Measurements from ENCODE around the gene PACRG. TPM values are rescaled to one million over a fixed set of nuclear protein-coding genes. Genes with fewer than 3 reads are reported as not detected.

The PACRG gene
- total RNA-seq, 2 experiments from 2014 or later: not detected

DNA sequence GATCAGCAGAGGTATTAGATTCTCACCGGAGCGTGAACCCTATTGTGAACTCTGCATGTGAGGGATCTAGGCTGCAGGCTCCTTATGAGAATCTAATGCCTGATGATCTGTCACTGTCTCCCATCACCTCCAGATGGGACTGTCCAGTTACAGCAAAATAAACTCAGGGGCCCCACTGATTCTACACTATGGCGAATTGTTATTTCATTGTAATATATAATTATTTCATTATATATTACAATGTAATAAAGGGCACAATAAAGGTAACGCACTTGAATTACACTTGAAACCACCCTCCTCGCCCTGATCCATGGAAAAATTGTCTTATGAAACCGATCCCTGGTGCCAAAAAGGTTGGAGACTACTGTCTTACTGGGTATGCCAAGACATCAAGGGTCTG, 18.8 kb upstream of the PACRG start:
- POLR2A ChIA-PET: no interaction called here
- H3K27ac ChIP-seq (ENCODE audit: low read depth, low read length, poor library complexity, severe bottlenecking): no peak overlapping the region
- DNase-seq (ENCODE audit: low spot score): no peak
- no peak overlapping the region for H3K4me2 ChIP-seq (ENCODE audit: low read length)
- intact Hi-C loops (cut with micrococcal nuclease; ENCODE audit: unreplicated experiment): no loop called here
- no peaks in the 10 kb centered on the region for H3K79me2 ChIP-seq (ENCODE audit: insufficient read depth, low read depth, low read length)
- no TSS peak for BruUV-seq (replicated peaks)
- H3K4me1 ChIP-seq (ENCODE audit: insufficient read depth, low read length, poor library complexity, severe bottlenecking): no peaks in the 10 kb centered on the region
- H4K20me1 ChIP-seq (ENCODE audit: insufficient read depth, low read length): no peaks in the 10 kb centered on the region
- H3K4me3 ChIP-seq (ENCODE audit: low read depth, low read length, poor library complexity, severe bottlenecking): no peak overlapping the region
- no peaks in the 10 kb centered on the region for H3K9me2 ChIP-seq (ENCODE audit: insufficient read depth, low read length)
- no peaks in the 10 kb centered on the region for H3K9me3 ChIP-seq (ENCODE audit: low read length)
- H2AFZ ChIP-seq (ENCODE audit: low read length): no peak overlapping the region
- CTCF ChIA-PET (ENCODE audit: unreplicated experiment): no interaction called here
- no peaks in the 10 kb centered on the region for H3K36me3 ChIP-seq (ENCODE audit: insufficient read depth, low read length)
- no peak for TF ChIP-seq EZH2phosphoT487 (IDR thresholded peaks at IDR 0.05; ENCODE audit: borderline replicate concordance, low read depth, low read length)
- TF ChIP-seq, protein P1, sequence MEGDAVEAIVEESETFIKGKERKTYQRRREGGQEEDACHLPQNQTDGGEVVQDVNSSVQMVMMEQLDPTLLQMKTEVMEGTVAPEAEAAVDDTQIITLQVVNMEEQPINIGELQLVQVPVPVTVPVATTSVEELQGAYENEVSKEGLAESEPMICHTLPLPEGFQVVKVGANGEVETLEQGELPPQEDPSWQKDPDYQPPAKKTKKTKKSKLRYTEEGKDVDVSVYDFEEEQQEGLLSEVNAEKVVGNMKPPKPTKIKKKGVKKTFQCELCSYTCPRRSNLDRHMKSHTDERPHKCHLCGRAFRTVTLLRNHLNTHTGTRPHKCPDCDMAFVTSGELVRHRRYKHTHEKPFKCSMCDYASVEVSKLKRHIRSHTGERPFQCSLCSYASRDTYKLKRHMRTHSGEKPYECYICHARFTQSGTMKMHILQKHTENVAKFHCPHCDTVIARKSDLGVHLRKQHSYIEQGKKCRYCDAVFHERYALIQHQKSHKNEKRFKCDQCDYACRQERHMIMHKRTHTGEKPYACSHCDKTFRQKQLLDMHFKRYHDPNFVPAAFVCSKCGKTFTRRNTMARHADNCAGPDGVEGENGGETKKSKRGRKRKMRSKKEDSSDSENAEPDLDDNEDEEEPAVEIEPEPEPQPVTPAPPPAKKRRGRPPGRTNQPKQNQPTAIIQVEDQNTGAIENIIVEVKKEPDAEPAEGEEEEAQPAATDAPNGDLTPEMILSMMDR (conservative IDR thresholded peaks at IDR 0.05; ENCODE audit: low read length): no peak

DNA sequence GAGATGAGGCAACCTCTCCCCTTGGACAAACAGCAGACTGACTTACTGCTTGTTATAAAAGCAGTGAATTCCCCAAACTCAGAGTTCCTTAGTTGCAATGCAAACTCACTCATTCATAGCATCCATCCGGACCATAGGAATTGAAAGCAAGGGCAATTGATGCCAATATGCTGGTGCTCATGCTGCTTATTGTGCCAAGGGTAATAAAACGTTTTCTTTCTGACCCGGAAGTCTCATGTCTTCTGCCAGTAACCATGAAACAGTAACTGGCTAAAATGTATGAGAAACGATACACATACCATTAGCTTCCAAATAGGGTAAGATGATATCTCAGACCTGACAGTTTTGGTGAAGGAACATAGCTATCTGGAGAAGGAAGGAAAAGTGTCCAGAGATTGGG, 18.3 kb upstream of the PACRG start:
- H3K9me3 ChIP-seq (ENCODE audit: low read length): no peaks in the 10 kb centered on the region
- H2AFZ ChIP-seq (ENCODE audit: low read length): no peak overlapping the region
- H3K36me3 ChIP-seq (ENCODE audit: insufficient read depth, low read length): no peaks in the 10 kb centered on the region
- TF ChIP-seq, protein P1 (conservative IDR thresholded peaks at IDR 0.05; ENCODE audit: low read length): no peak
- TF ChIP-seq EZH2phosphoT487 (IDR thresholded peaks at IDR 0.05; ENCODE audit: borderline replicate concordance, low read depth, low read length): no peak
- DNase-seq (ENCODE audit: low spot score): no peak
- no peak overlapping the region for H3K4me3 ChIP-seq (ENCODE audit: low read depth, low read length, poor library complexity, severe bottlenecking)
- H3K9me2 ChIP-seq (ENCODE audit: insufficient read depth, low read length): no peaks in the 10 kb centered on the region
- H4K20me1 ChIP-seq (ENCODE audit: insufficient read depth, low read length): no peaks in the 10 kb centered on the region
- intact Hi-C loops (cut with micrococcal nuclease; ENCODE audit: unreplicated experiment): no loop called here
- BruUV-seq (replicated peaks): no TSS peak
- no peaks in the 10 kb centered on the region for H3K4me1 ChIP-seq (ENCODE audit: insufficient read depth, low read length, poor library complexity, severe bottlenecking)
- CTCF ChIA-PET (ENCODE audit: unreplicated experiment): no interaction called here
- H3K79me2 ChIP-seq (ENCODE audit: insufficient read depth, low read depth, low read length): no peaks in the 10 kb centered on the region
- H3K4me2 ChIP-seq (ENCODE audit: low read length): no peak overlapping the region
- POLR2A ChIA-PET: no interaction called here
- no peak overlapping the region for H3K27ac ChIP-seq (ENCODE audit: low read depth, low read length, poor library complexity, severe bottlenecking)

DNA sequence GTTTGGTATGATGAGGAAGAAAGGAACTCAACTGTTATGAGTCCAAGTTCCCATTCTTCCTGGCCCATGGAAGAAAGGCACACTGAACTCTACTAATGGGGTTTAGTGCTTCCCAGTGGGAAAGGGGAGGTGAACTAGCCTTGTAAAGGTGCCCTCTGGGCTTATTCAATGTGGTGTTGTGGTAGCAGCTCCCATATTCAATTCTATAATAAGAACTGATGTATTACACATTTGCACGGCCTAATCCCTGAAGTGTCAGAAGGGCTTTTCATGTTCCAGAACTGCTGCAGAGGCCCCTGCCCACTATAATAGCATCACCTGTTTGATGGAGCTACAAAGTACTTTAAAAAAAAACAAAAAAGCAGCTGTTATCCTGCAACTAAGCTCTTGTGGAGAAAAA, 17.4 kb upstream of the PACRG start:
- H3K4me2 ChIP-seq (ENCODE audit: low read length): no peak overlapping the region
- H3K9me2 ChIP-seq (ENCODE audit: insufficient read depth, low read length): no peaks in the 10 kb centered on the region
- no peak overlapping the region for H2AFZ ChIP-seq (ENCODE audit: low read length)
- no peak for DNase-seq (ENCODE audit: low spot score)
- H3K79me2 ChIP-seq (ENCODE audit: insufficient read depth, low read depth, low read length): no peaks in the 10 kb centered on the region
- no peak overlapping the region for H3K4me3 ChIP-seq (ENCODE audit: low read depth, low read length, poor library complexity, severe bottlenecking)
- CTCF ChIA-PET (ENCODE audit: unreplicated experiment): no interaction called here
- no peaks in the 10 kb centered on the region for H3K36me3 ChIP-seq (ENCODE audit: insufficient read depth, low read length)
- no peaks in the 10 kb centered on the region for H3K9me3 ChIP-seq (ENCODE audit: low read length)
- no TSS peak for BruUV-seq (replicated peaks)
- H4K20me1 ChIP-seq (ENCODE audit: insufficient read depth, low read length): no peaks in the 10 kb centered on the region
- intact Hi-C loops (cut with micrococcal nuclease; ENCODE audit: unreplicated experiment): no loop called here
- no peak overlapping the region for H3K27ac ChIP-seq (ENCODE audit: low read depth, low read length, poor library complexity, severe bottlenecking)
- TF ChIP-seq EZH2phosphoT487 (IDR thresholded peaks at IDR 0.05; ENCODE audit: borderline replicate concordance, low read depth, low read length): no peak
- TF ChIP-seq, protein P1 (conservative IDR thresholded peaks at IDR 0.05; ENCODE audit: low read length): no peak
- no peaks in the 10 kb centered on the region for H3K4me1 ChIP-seq (ENCODE audit: insufficient read depth, low read length, poor library complexity, severe bottlenecking)
- POLR2A ChIA-PET: interaction anchor here (0.8 kb wide), 1 partner anchor 12 kb away, joined by 3 read pairs; no protein-coding TSS in a partner anchor

Measured in OCI-LY7 (cell line).